Transverse colon (tissue), 3 donors: Measurements from ENCODE around the gene KRTAP23-1.

Source experiments
- CTCF ChIP-seq, 5 experiments: fragments of 200-600 bp in 3 of 5; fragments of 450-650 bp in 2 of 5; sonication (generic) in 3 of 5; IDR thresholded peaks; 1 replicate in 2 of 5; 2 replicates in 3 of 5; pipeline ENCODE4 v1.5.1; 2016 to 2017; ENCODE audit warnings: antibody characterized with exemption in 5 of 5, inconsistent platforms in 3 of 5, mild to moderate bottlenecking in 2 of 5, moderate library complexity in 1 of 5
- EP300 ChIP-seq: sonication (generic); formaldehyde crosslinking; IDR thresholded peaks from one replicate; pipeline ENCODE4 v1.6.1; 2017; ENCODE audit warnings: antibody characterized with exemption, low read depth

GRCh38 chr21:30333736-30334135 is 14.7 kb downstream of the KRTAP23-1 start:
- TF ChIP-seq CTCF (IDR thresholded peaks at IDR 0.05) (no peak), EP300 (no peak)
